Measurements from ENCODE around the gene PRAF2. TPM values are rescaled to one million over a fixed set of nuclear protein-coding genes. Genes with fewer than 3 reads are reported as not detected.

PRAF2 gene
- total RNA-seq, 1 experiment from 2014 or later: 36.3 TPM

GRCh38 chrX:49054073-49054762 is 19.6 kb downstream of the PRAF2 start:
- Histone ChIP-seq H3K9me3 (ENCODE audit: control insufficient read depth, insufficient read depth, low read depth, low read length) (no peaks in the 10 kb centered on the region), H3K36me3 (ENCODE audit: control insufficient read depth, insufficient read depth, low read length) (no peaks in the 10 kb centered on the region; the same call in 1 of the 2 replicates), H3K4me3 (ENCODE audit: low read depth in 2 of 2, low read length in 2 of 2) (peak overlapping the region; percentile 52 to 62), H3K4me1 (ENCODE audit: control insufficient read depth, insufficient read depth, low read length) (peaks cover 3% of the 10 kb centered on the region; the same call in 1 of the 2 replicates), H3K27me3 (ENCODE audit: control insufficient read depth, insufficient read depth, low read length) (no peaks in the 10 kb centered on the region), H3K27ac (ENCODE audit: low read length) (peak overlapping the region; percentile 30)
- intact Hi-C loops (cut with micrococcal nuclease; ENCODE audit: unreplicated experiment) (no loop called here), in situ Hi-C loops (cut with HindIII; ENCODE audit: low pct_unique_long_range_greater_than_20kb, low sequenced_read_pairs) (no loop called here)
- ChIA-PET POLR2A (no interaction called here), CTCF (no interaction called here)
- no peak for ATAC-seq
- BruUV-seq (replicated peaks): no TSS peak
- no peak for DNase-seq (ENCODE audit: low read depth, low spot score)
- TF ChIP-seq POLR2AphosphoS5 (IDR thresholded peaks at IDR 0.05; ENCODE audit: low read depth, low read length): no peak
- no peak for TF ChIP-seq CTCF (IDR thresholded peaks at IDR 0.05)
- TF ChIP-seq SIN3A (IDR thresholded peaks at IDR 0.05; ENCODE audit: borderline replicate concordance, insufficient read depth, low read depth, low read length): no peak
- TF ChIP-seq, protein P1, sequence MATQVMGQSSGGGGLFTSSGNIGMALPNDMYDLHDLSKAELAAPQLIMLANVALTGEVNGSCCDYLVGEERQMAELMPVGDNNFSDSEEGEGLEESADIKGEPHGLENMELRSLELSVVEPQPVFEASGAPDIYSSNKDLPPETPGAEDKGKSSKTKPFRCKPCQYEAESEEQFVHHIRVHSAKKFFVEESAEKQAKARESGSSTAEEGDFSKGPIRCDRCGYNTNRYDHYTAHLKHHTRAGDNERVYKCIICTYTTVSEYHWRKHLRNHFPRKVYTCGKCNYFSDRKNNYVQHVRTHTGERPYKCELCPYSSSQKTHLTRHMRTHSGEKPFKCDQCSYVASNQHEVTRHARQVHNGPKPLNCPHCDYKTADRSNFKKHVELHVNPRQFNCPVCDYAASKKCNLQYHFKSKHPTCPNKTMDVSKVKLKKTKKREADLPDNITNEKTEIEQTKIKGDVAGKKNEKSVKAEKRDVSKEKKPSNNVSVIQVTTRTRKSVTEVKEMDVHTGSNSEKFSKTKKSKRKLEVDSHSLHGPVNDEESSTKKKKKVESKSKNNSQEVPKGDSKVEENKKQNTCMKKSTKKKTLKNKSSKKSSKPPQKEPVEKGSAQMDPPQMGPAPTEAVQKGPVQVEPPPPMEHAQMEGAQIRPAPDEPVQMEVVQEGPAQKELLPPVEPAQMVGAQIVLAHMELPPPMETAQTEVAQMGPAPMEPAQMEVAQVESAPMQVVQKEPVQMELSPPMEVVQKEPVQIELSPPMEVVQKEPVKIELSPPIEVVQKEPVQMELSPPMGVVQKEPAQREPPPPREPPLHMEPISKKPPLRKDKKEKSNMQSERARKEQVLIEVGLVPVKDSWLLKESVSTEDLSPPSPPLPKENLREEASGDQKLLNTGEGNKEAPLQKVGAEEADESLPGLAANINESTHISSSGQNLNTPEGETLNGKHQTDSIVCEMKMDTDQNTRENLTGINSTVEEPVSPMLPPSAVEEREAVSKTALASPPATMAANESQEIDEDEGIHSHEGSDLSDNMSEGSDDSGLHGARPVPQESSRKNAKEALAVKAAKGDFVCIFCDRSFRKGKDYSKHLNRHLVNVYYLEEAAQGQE (IDR thresholded peaks at IDR 0.05; ENCODE audit: insufficient read depth in 1 of 2, low read depth in 2 of 2, low read length in 1 of 2): no peak
- TF ChIP-seq TCF7L2 (IDR thresholded peaks at IDR 0.05; ENCODE audit: low read depth, low read length): no peak

GRCh38 chrX:49053223-49054072 is 20.4 kb downstream of the PRAF2 start:
- H3K4me1 ChIP-seq (ENCODE audit: control insufficient read depth, insufficient read depth, low read length): peaks cover 3% of the 10 kb centered on the region; the same call in 1 of the 2 replicates
- intact Hi-C loops (cut with micrococcal nuclease; ENCODE audit: unreplicated experiment) (no loop called here), in situ Hi-C loops (cut with HindIII; ENCODE audit: low pct_unique_long_range_greater_than_20kb, low sequenced_read_pairs) (no loop called here)
- ChIA-PET CTCF (no interaction called here), POLR2A (no interaction called here)
- no peak for DNase-seq (ENCODE audit: low read depth, low spot score)
- TF ChIP-seq POLR2AphosphoS5 (IDR thresholded peaks at IDR 0.05; ENCODE audit: low read depth, low read length): no peak
- no peak for TF ChIP-seq CTCF (IDR thresholded peaks at IDR 0.05)
- no peak for TF ChIP-seq TCF7L2 (IDR thresholded peaks at IDR 0.05; ENCODE audit: low read depth, low read length)
- TF ChIP-seq, protein P1 (IDR thresholded peaks at IDR 0.05; ENCODE audit: insufficient read depth in 1 of 2, low read depth in 2 of 2, low read length in 1 of 2): no peak
- TF ChIP-seq SIN3A (IDR thresholded peaks at IDR 0.05; ENCODE audit: borderline replicate concordance, insufficient read depth, low read depth, low read length): no peak
- H3K36me3 ChIP-seq (ENCODE audit: control insufficient read depth, insufficient read depth, low read length): no peaks in the 10 kb centered on the region
- H3K4me3 ChIP-seq (ENCODE audit: low read depth in 2 of 2, low read length in 2 of 2): peak overlapping the region; percentile 52 to 62
- ATAC-seq: peak; percentile 88
- H3K27me3 ChIP-seq (ENCODE audit: control insufficient read depth, insufficient read depth, low read length): no peaks in the 10 kb centered on the region
- no peaks in the 10 kb centered on the region for H3K9me3 ChIP-seq (ENCODE audit: control insufficient read depth, insufficient read depth, low read depth, low read length)
- peak overlapping the region; percentile 72 for H3K27ac ChIP-seq (ENCODE audit: low read length)
- BruUV-seq (replicated peaks): no TSS peak

Data from Panc1 (cell line).